Suprapubic skin (tissue), 3 donors: Measurements from ENCODE around the gene TBC1D14.

Experiments used
- POLR2A ChIP-seq, 2 donors: fragments of 450-650 bp; IDR thresholded peaks; one replicate each; pipeline ENCODE4 v1.6.1; 2017; ENCODE audit warnings: antibody characterized with exemption in 2 of 2, mild to moderate bottlenecking in 2 of 2, moderate library complexity in 2 of 2
- TF ChIP-seq, protein P1 (sequence below), 2 donors: fragments of 200-600 bp in 1 of 2; fragments of 450-650 bp in 1 of 2; sonication (generic) in 1 of 2; IDR thresholded peaks; one replicate each; pipeline ENCODE4 v1.5.1; 2016 to 2019; ENCODE audit warnings: antibody characterized with exemption in 2 of 2, mild to moderate bottlenecking in 1 of 2, moderate library complexity in 1 of 2

- TF ChIP-seq, protein P1, sequence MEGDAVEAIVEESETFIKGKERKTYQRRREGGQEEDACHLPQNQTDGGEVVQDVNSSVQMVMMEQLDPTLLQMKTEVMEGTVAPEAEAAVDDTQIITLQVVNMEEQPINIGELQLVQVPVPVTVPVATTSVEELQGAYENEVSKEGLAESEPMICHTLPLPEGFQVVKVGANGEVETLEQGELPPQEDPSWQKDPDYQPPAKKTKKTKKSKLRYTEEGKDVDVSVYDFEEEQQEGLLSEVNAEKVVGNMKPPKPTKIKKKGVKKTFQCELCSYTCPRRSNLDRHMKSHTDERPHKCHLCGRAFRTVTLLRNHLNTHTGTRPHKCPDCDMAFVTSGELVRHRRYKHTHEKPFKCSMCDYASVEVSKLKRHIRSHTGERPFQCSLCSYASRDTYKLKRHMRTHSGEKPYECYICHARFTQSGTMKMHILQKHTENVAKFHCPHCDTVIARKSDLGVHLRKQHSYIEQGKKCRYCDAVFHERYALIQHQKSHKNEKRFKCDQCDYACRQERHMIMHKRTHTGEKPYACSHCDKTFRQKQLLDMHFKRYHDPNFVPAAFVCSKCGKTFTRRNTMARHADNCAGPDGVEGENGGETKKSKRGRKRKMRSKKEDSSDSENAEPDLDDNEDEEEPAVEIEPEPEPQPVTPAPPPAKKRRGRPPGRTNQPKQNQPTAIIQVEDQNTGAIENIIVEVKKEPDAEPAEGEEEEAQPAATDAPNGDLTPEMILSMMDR (IDR thresholded peaks at IDR 0.05) = no peak
- no peak for TF ChIP-seq POLR2A (IDR thresholded peaks at IDR 0.05)
Observed at GRCh38 chr4:7007944-7008343, 98.3 kb downstream of the TBC1D14 start.
